Prostate gland (tissue), 2 donors: ENCODE measurements around the gene HS1BP3. TPM values are rescaled to one million over a fixed set of nuclear protein-coding genes. Genes with fewer than 3 reads are reported as not detected.

Source experiments
- DNase-seq: peaks from one replicate; pipeline ENCODE4 v3.0.0-alpha.2; 2019; ENCODE audit warnings: low spot score
- H3K27ac ChIP-seq, 2 donors: fragments of 200-600 bp; sonication (generic); 2 replicates each; pipeline ENCODE4 v1.5.1; 2017 to 2019
- H3K27me3 ChIP-seq: fragments of 200-600 bp; sonication (generic); replicated peaks from 2 replicates; pipeline ENCODE4 v1.5.1; 2019; ENCODE audit not compliant: insufficient read depth
- H3K36me3 ChIP-seq, 2 donors: fragments of 200-600 bp; sonication (generic); 1 replicate in 1 of 2; 2 replicates in 1 of 2; pipeline versions ENCODE4 v1.5.1 to v1.8.1; 2017 to 2019
- H3K4me1 ChIP-seq: fragments of 200-600 bp; sonication (generic); replicated peaks from 2 replicates; pipeline ENCODE4 v1.5.1; 2019
- H3K4me3 ChIP-seq, 2 donors: fragments of 200-600 bp; sonication (generic); 2 replicates each; pipeline ENCODE4 v1.5.1; 2017 to 2019
- H3K9me3 ChIP-seq: fragments of 200-600 bp; sonication (generic); 2 replicates; pipeline ENCODE4 v1.5.1; 2017
- CTCF ChIP-seq, 4 experiments: fragments of 200-600 bp in 2 of 4; fragments of 450-650 bp in 2 of 4; sonication (generic) in 2 of 4; IDR thresholded peaks; 1 replicate in 3 of 4; 2 replicates in 1 of 4; pipeline ENCODE4 v1.5.1; 2016 to 2019; ENCODE audit warnings: antibody characterized with exemption in 4 of 4, mild to moderate bottlenecking in 2 of 4, moderate library complexity in 2 of 4
- POLR2A ChIP-seq: fragments of 450-650 bp; IDR thresholded peaks from one replicate; pipeline ENCODE4 v1.6.1; 2016; ENCODE audit warnings: antibody characterized with exemption, mild to moderate bottlenecking
- POLR2AphosphoS5 ChIP-seq: sonication (generic); formaldehyde crosslinking; IDR thresholded peaks from one replicate; pipeline ENCODE4 v1.6.1; 2017; ENCODE audit warnings: antibody characterized with exemption
- WGBS: methylation state at CpG from one replicate; pipeline ENCODE4 v1.1.5; 2018; 5-methylcytosine and 5-hydroxymethylcytosine counted together
- intact Hi-C: fragments of 100-400 bp; cut with DNase I; formaldehyde crosslinking; loops from one replicate; pipeline ENCODE4 v1.14.2; 2022
- total RNA-seq, 2 donors: library from RNA; depleted of rRNA; stranded (reverse); fragments of >200 nt; gene quantifications; one replicate each; pipeline ENCODE4 v1.1.0, GENCODE V29; 2016

Gene HS1BP3
- total RNA-seq, 2 donors from 2014 or later = 29.9 to 39.4 TPM

GRCh38 chr2:20584399-20585358 is 66.2 kb downstream of the HS1BP3 start:
- peak; percentile 64 for DNase-seq
- H3K4me1 ChIP-seq = no peaks in the 10 kb centered on the region
- TF ChIP-seq POLR2AphosphoS5 (peak; percentile 87), CTCF (IDR thresholded peaks at IDR 0.05) (no peak), POLR2A (no peak)
- no peaks in the 10 kb centered on the region for H3K9me3 ChIP-seq
- peak overlapping the region; percentile 53 to 67 for H3K27ac ChIP-seq
- no peaks in the 10 kb centered on the region for H3K27me3 ChIP-seq
- intact Hi-C loops = no loop called here
- H3K36me3 ChIP-seq = no peaks in the 10 kb centered on the region
- 63% methylated on average over 11 of the region's 11 CpGs for WGBS
- no peak overlapping the region for H3K4me3 ChIP-seq

GRCh38 chr2:20584045-20584398 is 66.9 kb downstream of the HS1BP3 start:
- DNase-seq = no peak
- H3K36me3 ChIP-seq = no peaks in the 10 kb centered on the region
- H3K27me3 ChIP-seq = no peaks in the 10 kb centered on the region
- intact Hi-C loops = no loop called here
- no peaks in the 10 kb centered on the region for H3K9me3 ChIP-seq
- peak overlapping the region; percentile 53 to 62 for H3K27ac ChIP-seq
- H3K4me1 ChIP-seq = no peaks in the 10 kb centered on the region
- TF ChIP-seq CTCF (IDR thresholded peaks at IDR 0.05) = no peak
- no peak for TF ChIP-seq POLR2A
- TF ChIP-seq POLR2AphosphoS5 = no peak
- H3K4me3 ChIP-seq = no peak overlapping the region
- 70% methylated on average over 3 of the region's 3 CpGs for WGBS

GRCh38 chr2:20583425-20583881 is 67.4 kb downstream of the HS1BP3 start:
- Histone ChIP-seq H3K4me3 (no peak overlapping the region), H3K36me3 (no peaks in the 10 kb centered on the region), H3K9me3 (no peaks in the 10 kb centered on the region), H3K27me3 (no peaks in the 10 kb centered on the region), H3K4me1 (no peaks in the 10 kb centered on the region), H3K27ac (peak overlapping the region; percentile 53 to 62)
- no peak for TF ChIP-seq POLR2A
- no peak for TF ChIP-seq CTCF (IDR thresholded peaks at IDR 0.05)
- TF ChIP-seq POLR2AphosphoS5 = no peak
- WGBS = 94% methylated on average over 7 of the region's 7 CpGs
- no peak for DNase-seq
- intact Hi-C loops = no loop called here

GRCh38 chr2:20582600-20583221 is 68.2 kb downstream of the HS1BP3 start:
- Histone ChIP-seq H3K27ac (no peak overlapping the region), H3K4me1 (no peaks in the 10 kb centered on the region), H3K36me3 (no peaks in the 10 kb centered on the region), H3K4me3 (no peak overlapping the region), H3K9me3 (no peaks in the 10 kb centered on the region), H3K27me3 (no peaks in the 10 kb centered on the region)
- intact Hi-C loops = no loop called here
- WGBS = 84% methylated on average over 5 of the region's 5 CpGs
- no peak for TF ChIP-seq POLR2A
- no peak for TF ChIP-seq POLR2AphosphoS5
- TF ChIP-seq CTCF (IDR thresholded peaks at IDR 0.05) = no peak
- no peak for DNase-seq
